GM12873 (cell line): ENCODE results near the gene S100A2.

Experiments used
- TF ChIP-seq, protein P1 (sequence below): IDR thresholded peaks from 2 replicates; pipeline ENCODE4 v1.5.1; 2012; ENCODE audit warnings: low read depth, mild to moderate bottlenecking, moderate library complexity, low read length, control low read depth; ENCODE audit not compliant: insufficient read depth; ENCODE audit errors: missing control alignments

The S100A2 gene

DNA sequence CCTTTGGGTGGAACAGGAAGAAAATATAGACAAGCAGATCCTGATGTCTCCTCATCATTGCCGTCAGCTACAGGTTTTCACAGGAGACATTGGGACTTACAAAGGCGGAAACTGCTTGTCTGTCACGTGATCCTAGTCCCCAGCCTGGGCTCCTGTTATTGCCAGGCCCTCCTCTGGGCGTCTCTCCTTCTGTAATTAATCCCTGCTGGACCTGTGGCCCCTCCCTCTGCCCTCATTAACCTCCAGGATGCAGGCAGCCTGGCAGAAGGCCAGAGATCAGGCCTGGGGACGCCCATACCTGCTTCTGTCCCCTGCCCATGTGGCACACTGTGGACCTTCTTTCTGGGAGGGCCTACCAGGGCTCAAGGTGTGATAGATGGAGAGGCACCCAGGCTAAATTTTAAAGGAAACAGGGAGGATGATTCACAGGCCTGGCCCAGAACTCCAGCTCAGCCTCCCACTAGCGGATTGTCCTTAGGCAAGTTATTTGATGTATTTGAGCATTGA is 27.3 kb downstream of the S100A2 start:
- TF ChIP-seq, protein P1, sequence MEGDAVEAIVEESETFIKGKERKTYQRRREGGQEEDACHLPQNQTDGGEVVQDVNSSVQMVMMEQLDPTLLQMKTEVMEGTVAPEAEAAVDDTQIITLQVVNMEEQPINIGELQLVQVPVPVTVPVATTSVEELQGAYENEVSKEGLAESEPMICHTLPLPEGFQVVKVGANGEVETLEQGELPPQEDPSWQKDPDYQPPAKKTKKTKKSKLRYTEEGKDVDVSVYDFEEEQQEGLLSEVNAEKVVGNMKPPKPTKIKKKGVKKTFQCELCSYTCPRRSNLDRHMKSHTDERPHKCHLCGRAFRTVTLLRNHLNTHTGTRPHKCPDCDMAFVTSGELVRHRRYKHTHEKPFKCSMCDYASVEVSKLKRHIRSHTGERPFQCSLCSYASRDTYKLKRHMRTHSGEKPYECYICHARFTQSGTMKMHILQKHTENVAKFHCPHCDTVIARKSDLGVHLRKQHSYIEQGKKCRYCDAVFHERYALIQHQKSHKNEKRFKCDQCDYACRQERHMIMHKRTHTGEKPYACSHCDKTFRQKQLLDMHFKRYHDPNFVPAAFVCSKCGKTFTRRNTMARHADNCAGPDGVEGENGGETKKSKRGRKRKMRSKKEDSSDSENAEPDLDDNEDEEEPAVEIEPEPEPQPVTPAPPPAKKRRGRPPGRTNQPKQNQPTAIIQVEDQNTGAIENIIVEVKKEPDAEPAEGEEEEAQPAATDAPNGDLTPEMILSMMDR: no peak

DNA sequence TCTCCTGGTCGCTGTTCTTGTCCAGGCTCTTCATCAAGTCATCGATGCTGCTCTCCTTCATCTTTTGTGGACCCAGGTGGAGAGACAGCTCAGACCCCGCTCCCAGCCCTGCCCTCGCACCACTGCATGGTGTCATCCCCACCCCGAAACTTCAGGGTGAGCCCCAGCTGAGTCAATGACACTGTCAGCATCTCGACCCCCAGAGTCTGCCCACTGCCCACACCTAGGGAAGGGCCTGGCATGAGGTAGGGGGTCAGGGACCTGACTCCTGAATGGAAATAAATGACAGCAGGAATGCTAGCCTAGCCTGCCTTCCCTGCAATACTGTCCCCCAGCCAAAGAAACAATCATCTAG is 28.3 kb downstream of the S100A2 start:
- TF ChIP-seq, protein P1: no peak

DNA sequence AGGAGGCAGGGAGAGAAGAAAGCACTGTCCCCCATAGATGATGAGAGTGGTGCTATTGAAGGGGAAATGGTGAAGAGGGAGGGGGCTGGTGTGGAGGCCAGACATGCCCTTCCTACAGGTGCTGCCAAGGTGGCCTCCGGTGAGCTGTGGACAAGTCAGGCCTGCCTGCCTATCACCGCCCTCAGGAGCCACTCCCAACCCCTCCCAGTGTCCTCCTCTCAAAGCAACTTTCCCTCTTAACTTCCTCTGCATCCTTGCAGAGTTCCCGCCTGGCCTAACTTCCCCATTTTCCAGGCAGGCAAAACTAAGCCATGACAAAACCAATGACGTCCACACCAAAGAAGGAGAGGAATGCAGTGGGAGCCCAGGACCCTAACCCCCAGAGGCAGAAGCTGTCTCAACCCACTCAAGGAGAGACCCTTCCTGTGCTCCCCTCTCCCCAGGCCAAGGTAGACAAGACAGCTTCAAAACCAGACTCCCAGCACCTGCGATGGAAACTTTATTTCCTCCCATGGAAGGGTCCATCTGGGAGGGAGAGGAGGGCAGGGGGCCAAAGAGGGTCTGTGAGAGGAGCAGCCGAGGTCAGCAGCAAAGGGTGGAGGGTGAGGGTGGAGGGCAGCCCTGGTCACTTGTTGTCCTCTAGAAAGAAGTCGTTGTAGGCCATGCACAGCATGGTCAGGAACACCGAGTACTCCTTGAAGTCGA is 28.8 kb downstream of the S100A2 start:
- TF ChIP-seq, protein P1: no peak

DNA sequence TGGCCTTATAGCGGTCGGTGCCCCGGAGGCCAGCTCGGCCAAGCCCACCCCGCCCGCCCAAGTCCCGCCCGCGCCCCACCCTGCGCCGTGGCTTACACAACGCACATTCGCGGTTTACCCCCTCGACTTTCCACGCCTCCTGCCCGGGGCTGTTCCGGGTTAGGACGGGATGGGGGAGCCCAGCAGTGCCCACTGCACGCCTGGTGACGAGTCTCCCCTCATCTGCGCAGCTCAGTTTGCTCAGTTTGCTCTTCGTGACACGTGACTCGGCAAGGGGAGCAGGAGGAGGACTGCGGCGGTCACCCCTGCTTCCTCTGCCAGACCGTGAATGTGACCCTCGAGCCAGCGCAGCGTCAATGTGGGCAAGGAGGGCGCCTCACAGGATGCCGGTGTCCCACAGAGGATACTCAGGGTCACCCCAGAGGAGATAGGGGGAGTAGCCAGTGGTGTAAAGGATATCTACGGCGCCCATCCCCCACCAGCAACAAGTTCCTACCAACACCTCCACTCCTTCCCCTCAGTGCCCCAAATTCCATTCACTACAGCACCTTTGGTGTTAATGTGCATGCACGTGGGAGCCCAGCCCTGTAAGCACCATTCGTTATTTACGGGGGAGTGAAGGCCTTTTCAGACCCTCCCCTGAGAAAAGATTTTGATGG is 29.5 kb downstream of the S100A2 start:
- TF ChIP-seq, protein P1: no peak

DNA sequence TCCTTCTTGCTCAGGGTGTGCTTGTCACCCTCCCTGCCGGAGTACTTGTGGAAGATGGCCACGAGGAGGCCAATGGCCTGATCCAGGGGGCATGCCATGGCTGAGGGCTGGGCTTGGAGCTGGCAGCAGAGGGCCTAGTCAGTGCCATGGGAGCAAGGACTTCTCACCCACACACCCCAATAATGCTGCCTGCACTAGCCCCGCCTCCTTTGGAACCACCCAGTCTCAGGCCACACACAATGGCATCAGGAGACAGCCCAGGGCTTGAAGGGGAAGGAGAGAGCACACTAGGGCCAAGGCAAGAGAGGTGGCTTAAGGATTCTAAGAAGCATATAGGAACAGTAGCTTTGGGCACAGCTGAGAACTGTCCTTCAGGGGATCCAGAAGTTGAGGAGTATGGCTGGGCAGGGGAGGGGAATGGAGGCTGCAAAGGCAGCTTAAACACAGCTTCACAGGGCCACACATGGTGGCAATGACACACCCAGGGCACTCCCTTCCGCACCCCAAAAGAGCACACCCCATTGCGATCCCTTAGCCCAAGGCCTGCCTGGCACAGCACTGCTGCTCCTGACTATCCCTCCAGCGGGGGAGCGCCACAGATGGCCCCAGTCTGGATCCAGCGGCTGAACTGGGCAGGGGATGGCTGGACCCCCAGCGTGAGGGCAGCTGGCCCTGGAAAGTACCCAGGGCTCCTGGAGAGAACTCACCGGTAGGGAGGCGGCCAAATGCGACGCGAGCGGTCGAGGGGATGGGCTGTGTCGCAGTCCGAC is 30.2 kb downstream of the S100A2 start, which contains the start of gene S100A6:
S100A6 (minus strand) TSS at position 750 of the 770 bp plus-strand sequence; CDS start at position 98, 652 bp downstream.
- TF ChIP-seq, protein P1: no peak

DNA sequence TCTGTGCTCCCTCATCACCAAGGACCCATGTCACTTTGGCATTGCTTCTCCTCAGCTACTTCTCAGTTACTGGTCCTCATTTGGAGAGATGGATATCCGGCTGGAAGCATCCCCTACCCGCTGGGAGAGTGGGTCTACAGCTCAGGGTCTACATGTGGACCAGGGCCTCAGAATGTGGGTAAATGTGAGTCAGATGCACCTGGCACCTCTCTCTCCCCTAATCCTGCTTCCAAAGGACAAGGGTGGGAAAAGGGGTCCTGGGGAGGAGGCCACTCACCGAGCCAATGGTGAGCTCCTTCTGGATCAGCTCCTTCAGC is 30.8 kb downstream of the S100A2 start:
- TF ChIP-seq, protein P1: no peak

DNA sequence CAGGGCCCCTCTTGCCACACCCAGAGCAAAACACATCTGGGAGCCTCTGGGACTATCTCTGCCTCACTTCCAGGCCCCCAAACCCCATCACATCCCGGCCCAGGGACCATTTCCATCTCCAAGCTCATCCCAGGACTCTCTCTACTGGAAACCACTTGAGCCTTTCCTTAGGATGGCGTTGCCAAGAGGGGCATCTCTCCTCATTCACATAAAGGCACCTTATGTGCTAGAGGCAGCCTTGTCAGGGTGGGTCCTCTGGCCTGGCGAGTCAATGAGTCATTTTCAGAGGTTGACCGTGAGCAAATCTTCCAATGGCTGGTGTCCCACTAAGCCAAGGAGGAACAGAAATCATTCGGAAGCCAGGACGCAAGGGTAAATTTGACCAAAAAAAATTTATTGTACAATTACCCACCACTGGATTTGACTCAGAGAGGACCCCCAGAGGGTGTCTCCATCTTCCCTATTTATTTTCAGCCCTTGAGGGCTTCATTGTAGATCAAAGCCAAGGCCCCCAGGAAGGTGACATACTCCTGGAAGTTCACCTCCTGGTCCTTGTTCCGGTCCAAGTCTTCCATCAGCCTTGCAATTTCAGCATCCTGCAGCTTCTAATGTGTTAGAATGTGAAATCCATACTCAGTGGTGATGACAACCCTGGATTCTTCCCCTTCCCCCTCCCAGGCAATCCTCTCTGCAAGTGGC is 31.3 kb downstream of the S100A2 start:
- TF ChIP-seq, protein P1: no peak
